HepG2 (cell line): ENCODE data around the gene TGFBRAP1. TPM values are rescaled to one million over a fixed set of nuclear protein-coding genes. Genes with fewer than 3 reads are reported as not detected.

Source experiments
- ATAC-seq: fragments of 200-7000 bp; cut with Tn5 transposase; 3 replicates; pipeline ENCODE4 v1.9.1; 2020; ENCODE audit warnings: mild to moderate bottlenecking, moderate library complexity
- BruUV-seq: library from RNA; stranded (reverse); fragments of 400-500 nt; replicated peaks from 2 replicates; lab custom pipeline; 2021; lab: Mats Ljungman, UMichigan
- CTCF ChIA-PET: fragments of 300-600 bp; formaldehyde crosslinking; extraction: SDS; loops from one replicate; lab custom pipeline; 2021; ENCODE audit warnings: low total read pairs, inconsistent platforms, low intra/inter-chr PET ratio; lab: Yijun Ruan, JAX
- POLR2A ChIA-PET: fragments of 350-600 bp; sonication (Branson Sonifier 250); formaldehyde crosslinking; loops from one replicate; lab custom pipeline; 2020; ENCODE audit warnings: antibody characterized with exemption, inconsistent platforms; lab: Yijun Ruan, JAX
- DNase-seq: peaks from one replicate; pipeline ENCODE4 v3.0.0-alpha.2; 2015; ENCODE audit warnings: low spot score
- FAIRE-seq: peaks from 3 replicates; lab custom pipeline; 2011; peaks lifted over from hg19 to GRCh38; lab: Jason Lieb, UNC
- H2AFZ ChIP-seq: one replicate; pipeline ENCODE4 v1.6.1; 2011; ENCODE audit warnings: low read length, inconsistent platforms
- H3K27ac ChIP-seq: fragments of 300-600 bp; 3 replicates; pipeline ENCODE4 v1.8.0; 2011; ENCODE audit warnings: mixed run types, mild to moderate bottlenecking, mixed read lengths, low read length, inconsistent platforms; ENCODE audit not compliant: insufficient read depth; ENCODE audit errors: extremely low read length
- H3K27me3 ChIP-seq, 2 experiments: fragments of 200-600 bp in 1 of 2; 2 replicates in 1 of 2; 3 replicates in 1 of 2; pipeline versions ENCODE4 v1.6.0 to v1.8.0; 2011; ENCODE audit warnings: low read length in 2 of 2, mild to moderate bottlenecking in 2 of 2, moderate library complexity in 2 of 2, inconsistent platforms in 1 of 2; ENCODE audit not compliant: insufficient read depth in 2 of 2, control insufficient read depth in 1 of 2
- H3K36me3 ChIP-seq, 2 experiments: fragments of 200-600 bp in 1 of 2; replicated peaks in 1 of 2; 2 replicates in 1 of 2; 3 replicates in 1 of 2; pipeline versions ENCODE4 v1.5.1 to v1.8.0; 2011; ENCODE audit warnings: low read length in 2 of 2, inconsistent platforms in 1 of 2; ENCODE audit not compliant: insufficient read depth in 2 of 2, control insufficient read depth in 1 of 2
- H3K4me1 ChIP-seq: 2 replicates; pipeline ENCODE4 v1.5.1; 2012; ENCODE audit warnings: low read length, inconsistent platforms; ENCODE audit not compliant: insufficient read depth
- H3K4me2 ChIP-seq: 2 replicates; pipeline ENCODE4 v1.6.0; 2011; ENCODE audit warnings: low read depth, low read length, inconsistent platforms
- H3K4me3 ChIP-seq, 3 experiments: fragments of 200-600 bp in 1 of 3; sonication (generic), shearing (Covaris generic) in 1 of 3; replicated peaks in 1 of 3; 2 replicates each; pipeline ENCODE4 v1.5.1; 2011 to 2016; ENCODE audit warnings: low read length in 3 of 3, inconsistent platforms in 2 of 3, low read depth in 2 of 3, mild to moderate bottlenecking in 2 of 3, control low read depth in 1 of 3, mixed read lengths in 1 of 3; ENCODE audit not compliant: insufficient read depth in 1 of 3
- H3K79me2 ChIP-seq: one replicate; pipeline ENCODE4 v1.6.1; 2011; ENCODE audit warnings: low read length, inconsistent platforms; ENCODE audit not compliant: insufficient read depth
- H3K9ac ChIP-seq: 2 replicates; pipeline ENCODE4 v1.6.0; 2011; ENCODE audit warnings: mild to moderate bottlenecking, low read depth, low read length, inconsistent platforms; ENCODE audit not compliant: insufficient read depth
- H3K9me3 ChIP-seq: 2 replicates; pipeline ENCODE4 v1.5.1; 2012; ENCODE audit warnings: mild to moderate bottlenecking, low read length
- H4K20me1 ChIP-seq: 2 replicates; pipeline ENCODE4 v1.6.0; 2011; ENCODE audit warnings: inconsistent platforms, mild to moderate bottlenecking, low read length, moderate library complexity; ENCODE audit not compliant: insufficient read depth
- NAIF1 ChIP-seq: sonication (generic); formaldehyde crosslinking; IDR thresholded peaks from 2 replicates; pipeline ENCODE4 v1.5.0; 2020; ENCODE audit warnings: mild to moderate bottlenecking, missing genetic modification reagents, borderline replicate concordance
- NFYC ChIP-seq: IDR thresholded peaks from 2 replicates; pipeline ENCODE4 v1.6.1; 2016; ENCODE audit warnings: missing genetic modification reagents, missing compliant biosample characterization
- SUZ12 ChIP-seq: fragments of 150-350 bp; IDR thresholded peaks from 2 replicates; pipeline ENCODE4 v1.6.1; 2014; ENCODE audit warnings: low read depth, low read length
- ZKSCAN8 ChIP-seq: IDR thresholded peaks from 2 replicates; pipeline ENCODE4 v1.6.1; 2016; ENCODE audit warnings: borderline replicate concordance, missing genetic modification reagents, missing compliant biosample characterization
- ZNF333 ChIP-seq: sonication (generic); formaldehyde crosslinking; IDR thresholded peaks from 2 replicates; pipeline ENCODE4 v1.4.0; 2020; ENCODE audit warnings: mild to moderate bottlenecking, missing genetic modification reagents, borderline replicate concordance
- WGBS: methylation state at CpG from one replicate; pipeline ENCODE4 v1.1.6; 2017; ENCODE audit warnings: low lambda C conversion rate; 5-methylcytosine and 5-hydroxymethylcytosine counted together
- in situ Hi-C: cut with HindIII; loops from 2 replicates; pipeline ENCODE4 v1.10.0; 2017; ENCODE audit warnings: low pct_unique_long_range_greater_than_20kb; ENCODE audit not compliant: extremely low pct_ligation_motif_present
- intact Hi-C: fragments of 100-400 bp; cut with micrococcal nuclease; formaldehyde crosslinking; loops from one replicate; pipeline ENCODE4 v1.10.0; 2022; ENCODE audit not compliant: unreplicated experiment
- polyA plus RNA-seq, 8 experiments: library from polyadenylated mRNA; depleted of rRNA in 3 of 8; stranded (reverse) in 7 of 8; unstranded in 1 of 8; fragments of >200 nt; fragmentation: Illumina TruSeq in 4 of 8; extraction: Trizol in 4 of 8; gene quantifications; 2 replicates each; pipeline versions ENCODE4 v1.2.1 to v1.2.3, GENCODE V29; 2011 to 2016; ENCODE audit warnings: low read depth in 4 of 8, missing spikeins in 1 of 8, mixed read lengths in 1 of 8; ENCODE audit not compliant: insufficient read depth in 1 of 8
- total RNA-seq, 5 experiments: library from RNA; depleted of rRNA; stranded (reverse); fragments of >200 nt; fragmentation: Illumina TruSeq; extraction: Trizol; gene quantifications; 2 replicates each; pipeline ENCODE4 v1.2.3, GENCODE V29; 2016; ENCODE audit warnings: low read depth in 1 of 5
- TF ChIP-seq, protein P1 (sequence below): sonication (generic); formaldehyde crosslinking; IDR thresholded peaks from 2 replicates; pipeline ENCODE4 v1.5.1; 2020; ENCODE audit warnings: mild to moderate bottlenecking, missing genetic modification reagents
- TF ChIP-seq, protein P2 (sequence below): sonication (generic); formaldehyde crosslinking; IDR thresholded peaks from 2 replicates; pipeline ENCODE4 v1.4.0; 2020; ENCODE audit warnings: missing genetic modification reagents, borderline replicate concordance
- TF ChIP-seq, protein P3 (sequence below): sonication (generic); formaldehyde crosslinking; IDR thresholded peaks from 2 replicates; pipeline ENCODE4 v1.4.0; 2020; ENCODE audit warnings: mild to moderate bottlenecking, missing genetic modification reagents
- TF ChIP-seq, protein P4 (sequence below): sonication (generic); formaldehyde crosslinking; IDR thresholded peaks from 2 replicates; pipeline ENCODE4 v1.4.0; 2020; ENCODE audit warnings: mild to moderate bottlenecking, missing genetic modification reagents
- TF ChIP-seq, protein P5 (sequence below): sonication (generic); formaldehyde crosslinking; IDR thresholded peaks from 2 replicates; pipeline ENCODE4 v1.4.0; 2020; ENCODE audit warnings: missing genetic modification reagents, mild to moderate bottlenecking, borderline replicate concordance

Gene TGFBRAP1
- total and polyA plus RNA-seq, 2 of the 13 experiments (the other 11 are each of a cell fraction or from before 2014, with no cell fraction given) = 12.7 to 22.9 TPM

DNA sequence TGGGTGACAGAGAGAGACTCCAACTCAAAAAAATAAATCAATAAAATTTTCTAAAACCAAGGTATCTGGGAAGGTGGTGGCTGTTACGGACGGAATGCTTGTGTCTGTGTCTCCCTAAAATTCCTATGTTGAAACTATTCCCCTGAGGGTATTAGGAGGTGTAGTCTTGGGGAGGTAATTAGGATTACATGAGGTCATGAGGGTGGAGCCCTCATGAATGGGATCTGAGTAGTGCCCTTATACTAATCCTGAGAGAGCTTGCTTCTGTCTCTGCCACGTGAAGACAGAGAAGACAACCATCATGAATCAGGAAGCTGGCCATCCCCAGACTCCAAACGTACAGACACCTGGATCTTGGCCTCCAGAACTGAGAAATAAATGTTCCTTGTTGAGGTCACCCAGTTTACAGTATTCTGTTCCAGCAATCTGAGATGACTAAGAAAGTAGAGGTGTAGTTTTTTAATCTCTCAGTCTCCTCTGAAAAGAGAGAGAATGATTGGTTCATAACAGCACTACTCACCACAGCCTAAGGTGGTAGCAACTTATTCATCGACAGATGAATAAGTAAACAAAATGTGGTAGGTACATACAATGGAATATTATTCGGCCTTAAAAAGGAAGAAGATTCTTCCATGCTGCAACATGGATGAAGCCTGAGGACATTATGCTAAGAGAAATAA lies 38.4 kb downstream of the TGFBRAP1 start:
- no peak overlapping the region for H3K9ac ChIP-seq
- H3K27me3 ChIP-seq = no peaks in the 10 kb centered on the region
- ATAC-seq = no peak
- no TSS peak for BruUV-seq
- TF ChIP-seq, protein P1, sequence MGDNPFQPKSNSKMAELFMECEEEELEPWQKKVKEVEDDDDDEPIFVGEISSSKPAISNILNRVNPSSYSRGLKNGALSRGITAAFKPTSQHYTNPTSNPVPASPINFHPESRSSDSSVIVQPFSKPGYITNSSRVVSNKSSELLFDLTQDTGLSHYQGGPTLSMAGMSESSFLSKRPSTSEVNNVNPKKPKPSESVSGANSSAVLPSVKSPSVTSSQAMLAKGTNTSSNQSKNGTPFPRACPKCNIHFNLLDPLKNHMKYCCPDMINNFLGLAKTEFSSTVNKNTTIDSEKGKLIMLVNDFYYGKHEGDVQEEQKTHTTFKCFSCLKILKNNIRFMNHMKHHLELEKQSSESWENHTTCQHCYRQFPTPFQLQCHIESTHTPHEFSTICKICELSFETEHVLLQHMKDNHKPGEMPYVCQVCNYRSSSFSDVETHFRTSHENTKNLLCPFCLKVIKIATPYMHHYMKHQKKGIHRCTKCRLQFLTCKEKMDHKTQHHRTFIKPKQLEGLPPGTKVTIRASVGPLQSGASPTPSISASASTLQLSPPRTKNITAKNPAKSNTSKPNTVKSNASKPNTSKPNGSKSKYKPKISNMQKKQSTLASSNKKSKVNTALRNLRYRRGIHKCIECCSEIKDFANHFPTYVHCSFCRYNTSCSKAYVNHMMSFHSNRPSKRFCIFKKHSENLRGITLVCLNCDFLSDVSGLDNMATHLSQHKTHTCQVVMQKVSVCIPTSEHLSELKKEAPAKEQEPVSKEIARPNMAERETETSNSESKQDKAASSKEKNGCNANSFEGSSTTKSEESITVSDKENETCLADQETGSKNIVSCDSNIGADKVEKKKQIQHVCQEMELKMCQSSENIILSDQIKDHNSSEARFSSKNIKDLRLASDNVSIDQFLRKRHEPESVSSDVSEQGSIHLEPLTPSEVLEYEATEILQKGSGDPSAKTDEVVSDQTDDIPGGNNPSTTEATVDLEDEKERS = no peak
- TF ChIP-seq ZNF333 (CRISPR knock-in tag) (no peak), NAIF1 (CRISPR knock-in tag) (no peak), ZKSCAN8 (CRISPR knock-in tag) (no peak), NFYC (CRISPR knock-in tag) (no peak), SUZ12 (no peak)
- TF ChIP-seq, protein P2, sequence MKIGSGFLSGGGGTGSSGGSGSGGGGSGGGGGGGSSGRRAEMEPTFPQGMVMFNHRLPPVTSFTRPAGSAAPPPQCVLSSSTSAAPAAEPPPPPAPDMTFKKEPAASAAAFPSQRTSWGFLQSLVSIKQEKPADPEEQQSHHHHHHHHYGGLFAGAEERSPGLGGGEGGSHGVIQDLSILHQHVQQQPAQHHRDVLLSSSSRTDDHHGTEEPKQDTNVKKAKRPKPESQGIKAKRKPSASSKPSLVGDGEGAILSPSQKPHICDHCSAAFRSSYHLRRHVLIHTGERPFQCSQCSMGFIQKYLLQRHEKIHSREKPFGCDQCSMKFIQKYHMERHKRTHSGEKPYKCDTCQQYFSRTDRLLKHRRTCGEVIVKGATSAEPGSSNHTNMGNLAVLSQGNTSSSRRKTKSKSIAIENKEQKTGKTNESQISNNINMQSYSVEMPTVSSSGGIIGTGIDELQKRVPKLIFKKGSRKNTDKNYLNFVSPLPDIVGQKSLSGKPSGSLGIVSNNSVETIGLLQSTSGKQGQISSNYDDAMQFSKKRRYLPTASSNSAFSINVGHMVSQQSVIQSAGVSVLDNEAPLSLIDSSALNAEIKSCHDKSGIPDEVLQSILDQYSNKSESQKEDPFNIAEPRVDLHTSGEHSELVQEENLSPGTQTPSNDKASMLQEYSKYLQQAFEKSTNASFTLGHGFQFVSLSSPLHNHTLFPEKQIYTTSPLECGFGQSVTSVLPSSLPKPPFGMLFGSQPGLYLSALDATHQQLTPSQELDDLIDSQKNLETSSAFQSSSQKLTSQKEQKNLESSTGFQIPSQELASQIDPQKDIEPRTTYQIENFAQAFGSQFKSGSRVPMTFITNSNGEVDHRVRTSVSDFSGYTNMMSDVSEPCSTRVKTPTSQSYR (CRISPR knock-in tag) = no peak
- TF ChIP-seq, protein P3, sequence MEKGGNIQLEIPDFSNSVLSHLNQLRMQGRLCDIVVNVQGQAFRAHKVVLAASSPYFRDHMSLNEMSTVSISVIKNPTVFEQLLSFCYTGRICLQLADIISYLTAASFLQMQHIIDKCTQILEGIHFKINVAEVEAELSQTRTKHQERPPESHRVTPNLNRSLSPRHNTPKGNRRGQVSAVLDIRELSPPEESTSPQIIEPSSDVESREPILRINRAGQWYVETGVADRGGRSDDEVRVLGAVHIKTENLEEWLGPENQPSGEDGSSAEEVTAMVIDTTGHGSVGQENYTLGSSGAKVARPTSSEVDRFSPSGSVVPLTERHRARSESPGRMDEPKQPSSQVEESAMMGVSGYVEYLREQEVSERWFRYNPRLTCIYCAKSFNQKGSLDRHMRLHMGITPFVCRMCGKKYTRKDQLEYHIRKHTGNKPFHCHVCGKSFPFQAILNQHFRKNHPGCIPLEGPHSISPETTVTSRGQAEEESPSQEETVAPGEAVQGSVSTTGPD (CRISPR knock-in tag) = no peak
- TF ChIP-seq, protein P4, sequence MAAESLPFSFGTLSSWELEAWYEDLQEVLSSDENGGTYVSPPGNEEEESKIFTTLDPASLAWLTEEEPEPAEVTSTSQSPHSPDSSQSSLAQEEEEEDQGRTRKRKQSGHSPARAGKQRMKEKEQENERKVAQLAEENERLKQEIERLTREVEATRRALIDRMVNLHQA (CRISPR knock-in tag) = no peak
- TF ChIP-seq, protein P5, sequence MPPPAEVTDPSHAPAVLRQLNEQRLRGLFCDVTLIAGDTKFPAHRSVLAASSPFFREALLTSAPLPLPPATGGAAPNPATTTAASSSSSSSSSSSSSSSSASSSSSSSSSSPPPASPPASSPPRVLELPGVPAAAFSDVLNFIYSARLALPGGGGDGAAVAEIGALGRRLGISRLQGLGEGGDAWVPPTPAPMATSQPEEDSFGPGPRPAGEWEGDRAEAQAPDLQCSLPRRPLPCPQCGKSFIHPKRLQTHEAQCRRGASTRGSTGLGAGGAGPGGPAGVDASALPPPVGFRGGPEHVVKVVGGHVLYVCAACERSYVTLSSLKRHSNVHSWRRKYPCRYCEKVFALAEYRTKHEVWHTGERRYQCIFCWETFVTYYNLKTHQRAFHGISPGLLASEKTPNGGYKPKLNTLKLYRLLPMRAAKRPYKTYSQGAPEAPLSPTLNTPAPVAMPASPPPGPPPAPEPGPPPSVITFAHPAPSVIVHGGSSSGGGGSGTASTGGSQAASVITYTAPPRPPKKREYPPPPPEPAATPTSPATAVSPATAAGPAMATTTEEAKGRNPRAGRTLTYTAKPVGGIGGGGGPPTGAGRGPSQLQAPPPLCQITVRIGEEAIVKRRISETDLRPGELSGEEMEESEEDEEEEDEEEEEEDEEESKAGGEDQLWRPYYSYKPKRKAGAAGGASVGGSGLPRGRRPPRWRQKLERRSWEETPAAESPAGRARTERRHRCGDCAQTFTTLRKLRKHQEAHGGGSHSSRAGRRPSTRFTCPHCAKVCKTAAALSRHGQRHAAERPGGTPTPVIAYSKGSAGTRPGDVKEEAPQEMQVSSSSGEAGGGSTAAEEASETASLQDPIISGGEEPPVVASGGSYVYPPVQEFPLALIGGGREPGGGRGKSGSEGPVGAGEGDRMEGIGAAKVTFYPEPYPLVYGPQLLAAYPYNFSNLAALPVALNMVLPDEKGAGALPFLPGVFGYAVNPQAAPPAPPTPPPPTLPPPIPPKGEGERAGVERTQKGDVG (CRISPR knock-in tag) = no peak
- TF ChIP-seq, all 625 proteins: peak for 0
- Histone ChIP-seq H3K4me2 (no peak overlapping the region), H3K36me3 (peaks cover 24 to 87% of the 10 kb centered on the region in 2 experiments), H4K20me1 (no peaks in the 10 kb centered on the region), H3K4me1 (no peaks in the 10 kb centered on the region), H3K9me3 (no peaks in the 10 kb centered on the region), H3K27ac (no peak overlapping the region), H3K4me3 (no peak overlapping the region), H3K79me2 (no peaks in the 10 kb centered on the region), H2AFZ (no peak overlapping the region)
- CTCF ChIA-PET = no interaction called here
- no peak for DNase-seq
- POLR2A ChIA-PET = no interaction called here
- in situ Hi-C loops = no loop called here
- WGBS = 96% methylated on average over 6 of the region's 6 CpGs
- FAIRE-seq = no peak
- intact Hi-C loops = no loop called here
